ENCODE results near the gene WDR35. TPM values are rescaled to one million over a fixed set of nuclear protein-coding genes. Genes with fewer than 3 reads are reported as not detected.
"Not testable (repeated sequence)": the region's sequence is repeated elsewhere in the genome, so short reads cannot be mapped to it uniquely, and the experiment has no call there.

The WDR35 gene
- total RNA-seq, 1 donor: 21.0 TPM

DNA sequence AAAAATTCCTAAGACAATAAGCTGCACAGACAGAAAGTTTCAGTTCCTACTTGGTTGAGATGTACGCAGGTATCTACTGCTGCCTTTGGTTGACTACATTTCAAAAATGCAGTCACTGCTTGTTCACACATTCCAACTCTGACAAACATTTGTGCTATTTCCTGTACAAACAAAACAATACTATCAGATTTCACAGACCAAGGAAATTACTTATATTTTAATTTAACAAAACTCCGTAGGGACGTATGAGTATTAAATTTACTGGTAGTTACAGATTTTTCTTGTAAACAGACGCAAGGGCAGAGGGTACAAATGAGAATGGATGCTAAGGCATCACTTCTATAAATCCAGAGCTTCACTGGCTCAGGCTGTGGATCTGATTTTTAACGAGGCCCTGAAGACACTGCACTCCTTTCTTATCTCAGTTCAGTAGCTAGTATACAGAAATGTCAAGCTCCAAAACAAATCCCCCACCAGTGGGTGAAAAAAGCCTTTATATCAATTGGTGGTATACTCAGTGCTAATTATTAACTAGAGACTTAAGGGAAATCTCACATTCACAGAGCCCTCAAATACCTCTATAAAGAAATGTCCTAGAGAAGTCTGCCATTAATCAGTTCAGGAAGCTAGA lies 56.4 kb downstream of the WDR35 start:
- H3K4me3 ChIP-seq (ENCODE audit: low read depth, low read length): no peak overlapping the region
- TF ChIP-seq, protein P1, sequence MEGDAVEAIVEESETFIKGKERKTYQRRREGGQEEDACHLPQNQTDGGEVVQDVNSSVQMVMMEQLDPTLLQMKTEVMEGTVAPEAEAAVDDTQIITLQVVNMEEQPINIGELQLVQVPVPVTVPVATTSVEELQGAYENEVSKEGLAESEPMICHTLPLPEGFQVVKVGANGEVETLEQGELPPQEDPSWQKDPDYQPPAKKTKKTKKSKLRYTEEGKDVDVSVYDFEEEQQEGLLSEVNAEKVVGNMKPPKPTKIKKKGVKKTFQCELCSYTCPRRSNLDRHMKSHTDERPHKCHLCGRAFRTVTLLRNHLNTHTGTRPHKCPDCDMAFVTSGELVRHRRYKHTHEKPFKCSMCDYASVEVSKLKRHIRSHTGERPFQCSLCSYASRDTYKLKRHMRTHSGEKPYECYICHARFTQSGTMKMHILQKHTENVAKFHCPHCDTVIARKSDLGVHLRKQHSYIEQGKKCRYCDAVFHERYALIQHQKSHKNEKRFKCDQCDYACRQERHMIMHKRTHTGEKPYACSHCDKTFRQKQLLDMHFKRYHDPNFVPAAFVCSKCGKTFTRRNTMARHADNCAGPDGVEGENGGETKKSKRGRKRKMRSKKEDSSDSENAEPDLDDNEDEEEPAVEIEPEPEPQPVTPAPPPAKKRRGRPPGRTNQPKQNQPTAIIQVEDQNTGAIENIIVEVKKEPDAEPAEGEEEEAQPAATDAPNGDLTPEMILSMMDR (IDR thresholded peaks at IDR 0.05; ENCODE audit: insufficient read depth, low read length): no peak
- peak; percentile 67 for DNase-seq (ENCODE audit: low read depth)

- H3K4me3 ChIP-seq (ENCODE audit: low read depth, low read length): no peak overlapping the region
- TF ChIP-seq, protein P1 (IDR thresholded peaks at IDR 0.05; ENCODE audit: insufficient read depth, low read length): no peak
- DNase-seq (ENCODE audit: low read depth): no peak
Measured at GRCh38 chr2:19932928-19933327, 57.0 kb downstream of the WDR35 start.

- no peak overlapping the region for H3K4me3 ChIP-seq (ENCODE audit: low read depth, low read length)
- no peak for DNase-seq (ENCODE audit: low read depth)
- TF ChIP-seq, protein P1 (IDR thresholded peaks at IDR 0.05; ENCODE audit: insufficient read depth, low read length): no peak
Measured at GRCh38 chr2:19929226-19929625, 60.7 kb downstream of the WDR35 start.

DNA sequence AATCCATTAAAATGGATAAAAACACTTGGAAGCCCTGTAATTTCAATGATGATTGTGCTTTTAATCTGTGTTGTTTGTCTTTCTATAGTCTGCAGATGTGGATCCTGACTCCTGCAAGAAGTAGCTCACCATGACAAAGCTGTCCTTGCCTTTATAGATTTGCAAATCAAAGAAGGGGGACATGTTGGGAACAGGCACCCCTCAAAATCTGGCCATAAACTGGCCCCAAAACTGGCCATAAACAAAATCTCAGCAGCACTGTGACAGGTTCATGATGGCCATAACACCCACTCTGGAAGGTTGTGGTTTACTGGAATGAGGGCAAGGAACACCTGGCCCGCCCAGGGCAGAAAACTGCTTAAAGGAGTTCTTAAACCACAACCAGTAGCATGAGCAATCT lies 62.1 kb downstream of the WDR35 start:
- DNase-seq (ENCODE audit: low read depth): not testable (repeated sequence)

DNA sequence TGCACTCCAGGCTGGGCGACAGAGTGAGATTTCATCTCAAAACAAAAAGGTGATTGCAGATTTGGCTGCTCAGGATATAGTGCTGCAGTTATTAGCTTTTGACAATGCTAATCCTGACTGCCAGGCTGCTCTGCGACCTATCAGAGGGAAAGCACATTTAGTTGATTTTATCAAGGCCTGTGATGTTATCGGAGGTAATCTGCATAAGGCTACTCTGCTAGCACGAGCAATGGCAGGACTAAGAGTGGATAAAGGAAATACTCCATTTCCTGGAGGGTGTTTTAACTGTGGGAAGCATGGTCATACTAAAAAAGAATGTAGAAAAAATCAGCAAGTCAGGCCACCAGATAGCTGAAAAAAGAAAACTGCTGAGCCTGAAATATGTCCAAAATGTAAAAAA lies 65.4 kb downstream of the WDR35 start:
- H3K4me3 ChIP-seq (ENCODE audit: low read depth, low read length); DNase-seq (ENCODE audit: low read depth): not testable (repeated sequence)

More for the DNA sequence above, 62.1 kb downstream of the WDR35 start:
- H3K4me3 ChIP-seq (ENCODE audit: low read depth, low read length): not testable (repeated sequence)

- not testable (repeated sequence) for H3K4me3 ChIP-seq (ENCODE audit: low read depth, low read length); DNase-seq (ENCODE audit: low read depth)
Measured at GRCh38 chr2:19922188-19922587, 67.7 kb downstream of the WDR35 start.

DNA sequence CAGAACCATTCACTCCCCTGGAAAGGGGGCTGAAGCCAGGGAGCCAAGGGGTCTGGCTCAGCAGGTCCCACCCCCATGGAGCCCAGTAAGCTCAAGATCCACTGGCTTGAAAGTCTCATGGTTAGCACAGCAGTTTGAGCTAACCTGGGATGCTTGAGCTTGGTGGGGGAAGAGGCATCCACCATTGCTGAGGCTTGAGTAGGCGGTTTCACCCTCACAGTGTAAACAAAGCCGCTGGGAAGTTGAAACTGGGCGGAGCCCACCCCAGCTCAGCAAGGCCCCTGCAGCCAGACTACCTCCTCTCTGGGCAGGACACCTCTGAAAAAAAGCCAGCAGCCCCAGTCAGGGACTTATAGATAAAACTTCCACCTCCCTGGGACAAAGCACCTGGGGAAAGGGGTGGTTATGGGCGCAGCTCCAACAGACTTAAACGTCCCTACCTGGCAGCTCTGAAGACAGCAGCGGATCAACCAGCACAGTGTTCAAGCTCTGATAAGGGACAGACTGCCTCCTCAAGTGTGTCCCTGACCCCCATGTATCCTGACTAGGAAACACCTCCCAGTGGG lies 73.4 kb downstream of the WDR35 start:
- no peak for DNase-seq (ENCODE audit: low read depth)
- no peak overlapping the region for H3K4me3 ChIP-seq (ENCODE audit: low read depth, low read length)
- TF ChIP-seq, protein P1 (IDR thresholded peaks at IDR 0.05; ENCODE audit: insufficient read depth, low read length): no peak

GRCh38 chr2:19914266-19914975 lies 75.5 kb downstream of the WDR35 start:
- DNase-seq (ENCODE audit: low read depth): no peak
- H3K4me3 ChIP-seq (ENCODE audit: low read depth, low read length): no peak overlapping the region
- TF ChIP-seq, protein P1 (IDR thresholded peaks at IDR 0.05; ENCODE audit: insufficient read depth, low read length): no peak

All from fibroblast of the aortic adventitia (primary cell).